Liver (tissue), 3 donors: ENCODE results near the gene GPR26.

ENCODE experiments used
- EGR1 ChIP-seq, 2 donors: IDR thresholded peaks; 2 replicates each; pipeline ENCODE4 v1.6.1; 2016 to 2018; ENCODE audit warnings: antibody characterized with exemption in 2 of 2, low read depth in 2 of 2
- FOXA1 ChIP-seq: IDR thresholded peaks from 2 replicates; pipeline ENCODE4 v1.6.1; 2016; ENCODE audit warnings: antibody characterized with exemption
- FOXA2 ChIP-seq: IDR thresholded peaks from 2 replicates; pipeline ENCODE4 v1.6.1; 2016; ENCODE audit warnings: antibody characterized with exemption
- JUND ChIP-seq, 2 donors: IDR thresholded peaks; 2 replicates each; pipeline ENCODE4 v1.6.1; 2016; ENCODE audit warnings: antibody characterized with exemption in 2 of 2
- NR2F2 ChIP-seq: IDR thresholded peaks from 2 replicates; pipeline ENCODE4 v1.6.1; 2016; ENCODE audit warnings: antibody characterized with exemption
- RAD21 ChIP-seq, 2 donors: IDR thresholded peaks; 2 replicates each; pipeline ENCODE4 v1.6.1; 2016; ENCODE audit warnings: antibody characterized with exemption in 2 of 2, mild to moderate bottlenecking in 2 of 2
- RXRA ChIP-seq, 2 donors: IDR thresholded peaks; 2 replicates each; pipeline ENCODE4 v1.6.1; 2017 to 2018; ENCODE audit warnings: antibody characterized with exemption in 2 of 2, mild to moderate bottlenecking in 1 of 2
- SP1 ChIP-seq: IDR thresholded peaks from 2 replicates; pipeline ENCODE4 v1.6.1; 2018; ENCODE audit warnings: antibody characterized with exemption, mild to moderate bottlenecking
- TAF1 ChIP-seq: conservative IDR thresholded peaks from 2 replicates; pipeline ENCODE4 v1.6.1; 2016; ENCODE audit warnings: antibody characterized with exemption, mild to moderate bottlenecking
- TF ChIP-seq, protein P1 (sequence below): fragments of 150-350 bp; IDR thresholded peaks from 2 replicates; pipeline ENCODE4 v1.5.1; 2017; ENCODE audit warnings: improper control_type of control experiment, low read depth, low read length; ENCODE audit not compliant: missing input control
- TF ChIP-seq, protein P2 (sequence below): IDR thresholded peaks from 2 replicates; pipeline ENCODE4 v1.6.1; 2016; ENCODE audit warnings: antibody characterized with exemption
- TF ChIP-seq, protein P3 (sequence below): IDR thresholded peaks from 2 replicates; pipeline ENCODE4 v1.6.1; 2016; ENCODE audit warnings: antibody characterized with exemption, mild to moderate bottlenecking
- TF ChIP-seq, protein P4 (sequence below): IDR thresholded peaks from 2 replicates; pipeline ENCODE4 v1.6.1; 2016; ENCODE audit warnings: antibody characterized with exemption
- donor health status: healthy.
- donor health status: healthy.

DNA sequence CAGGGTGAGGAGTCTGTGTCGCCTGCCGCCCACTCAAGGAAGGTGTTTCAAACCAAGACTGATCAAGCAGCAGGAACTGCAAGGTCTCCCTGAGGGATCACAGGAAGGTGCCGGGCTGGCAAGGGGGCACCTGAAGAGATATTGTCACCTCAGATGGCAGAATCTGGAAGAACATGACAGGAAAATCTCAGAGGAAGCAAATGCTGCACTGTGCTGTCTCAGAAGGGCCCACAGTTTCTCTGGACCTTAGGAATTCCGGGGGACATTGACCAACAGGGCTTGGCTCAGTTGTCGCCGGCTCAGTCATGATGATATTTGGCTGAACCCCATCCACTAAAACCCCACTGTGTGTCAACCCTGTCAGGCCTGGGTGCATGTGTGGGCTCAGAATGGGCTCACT, 31.9 kb upstream of the GPR26 start:
- TF ChIP-seq, protein P1, sequence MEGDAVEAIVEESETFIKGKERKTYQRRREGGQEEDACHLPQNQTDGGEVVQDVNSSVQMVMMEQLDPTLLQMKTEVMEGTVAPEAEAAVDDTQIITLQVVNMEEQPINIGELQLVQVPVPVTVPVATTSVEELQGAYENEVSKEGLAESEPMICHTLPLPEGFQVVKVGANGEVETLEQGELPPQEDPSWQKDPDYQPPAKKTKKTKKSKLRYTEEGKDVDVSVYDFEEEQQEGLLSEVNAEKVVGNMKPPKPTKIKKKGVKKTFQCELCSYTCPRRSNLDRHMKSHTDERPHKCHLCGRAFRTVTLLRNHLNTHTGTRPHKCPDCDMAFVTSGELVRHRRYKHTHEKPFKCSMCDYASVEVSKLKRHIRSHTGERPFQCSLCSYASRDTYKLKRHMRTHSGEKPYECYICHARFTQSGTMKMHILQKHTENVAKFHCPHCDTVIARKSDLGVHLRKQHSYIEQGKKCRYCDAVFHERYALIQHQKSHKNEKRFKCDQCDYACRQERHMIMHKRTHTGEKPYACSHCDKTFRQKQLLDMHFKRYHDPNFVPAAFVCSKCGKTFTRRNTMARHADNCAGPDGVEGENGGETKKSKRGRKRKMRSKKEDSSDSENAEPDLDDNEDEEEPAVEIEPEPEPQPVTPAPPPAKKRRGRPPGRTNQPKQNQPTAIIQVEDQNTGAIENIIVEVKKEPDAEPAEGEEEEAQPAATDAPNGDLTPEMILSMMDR = no peak
- no peak for TF ChIP-seq EGR1 (IDR thresholded peaks at IDR 0.05; ENCODE audit: low read depth in 2 of 2)
- TF ChIP-seq, protein P2, sequence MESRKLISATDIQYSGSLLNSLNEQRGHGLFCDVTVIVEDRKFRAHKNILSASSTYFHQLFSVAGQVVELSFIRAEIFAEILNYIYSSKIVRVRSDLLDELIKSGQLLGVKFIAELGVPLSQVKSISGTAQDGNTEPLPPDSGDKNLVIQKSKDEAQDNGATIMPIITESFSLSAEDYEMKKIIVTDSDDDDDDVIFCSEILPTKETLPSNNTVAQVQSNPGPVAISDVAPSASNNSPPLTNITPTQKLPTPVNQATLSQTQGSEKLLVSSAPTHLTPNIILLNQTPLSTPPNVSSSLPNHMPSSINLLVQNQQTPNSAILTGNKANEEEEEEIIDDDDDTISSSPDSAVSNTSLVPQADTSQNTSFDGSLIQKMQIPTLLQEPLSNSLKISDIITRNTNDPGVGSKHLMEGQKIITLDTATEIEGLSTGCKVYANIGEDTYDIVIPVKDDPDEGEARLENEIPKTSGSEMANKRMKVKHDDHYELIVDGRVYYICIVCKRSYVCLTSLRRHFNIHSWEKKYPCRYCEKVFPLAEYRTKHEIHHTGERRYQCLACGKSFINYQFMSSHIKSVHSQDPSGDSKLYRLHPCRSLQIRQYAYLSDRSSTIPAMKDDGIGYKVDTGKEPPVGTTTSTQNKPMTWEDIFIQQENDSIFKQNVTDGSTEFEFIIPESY = no peak
- TF ChIP-seq RAD21 (IDR thresholded peaks at IDR 0.05) = no peak
- no peak for TF ChIP-seq RXRA (IDR thresholded peaks at IDR 0.05)
- no peak for TF ChIP-seq TAF1
- TF ChIP-seq, protein P3, sequence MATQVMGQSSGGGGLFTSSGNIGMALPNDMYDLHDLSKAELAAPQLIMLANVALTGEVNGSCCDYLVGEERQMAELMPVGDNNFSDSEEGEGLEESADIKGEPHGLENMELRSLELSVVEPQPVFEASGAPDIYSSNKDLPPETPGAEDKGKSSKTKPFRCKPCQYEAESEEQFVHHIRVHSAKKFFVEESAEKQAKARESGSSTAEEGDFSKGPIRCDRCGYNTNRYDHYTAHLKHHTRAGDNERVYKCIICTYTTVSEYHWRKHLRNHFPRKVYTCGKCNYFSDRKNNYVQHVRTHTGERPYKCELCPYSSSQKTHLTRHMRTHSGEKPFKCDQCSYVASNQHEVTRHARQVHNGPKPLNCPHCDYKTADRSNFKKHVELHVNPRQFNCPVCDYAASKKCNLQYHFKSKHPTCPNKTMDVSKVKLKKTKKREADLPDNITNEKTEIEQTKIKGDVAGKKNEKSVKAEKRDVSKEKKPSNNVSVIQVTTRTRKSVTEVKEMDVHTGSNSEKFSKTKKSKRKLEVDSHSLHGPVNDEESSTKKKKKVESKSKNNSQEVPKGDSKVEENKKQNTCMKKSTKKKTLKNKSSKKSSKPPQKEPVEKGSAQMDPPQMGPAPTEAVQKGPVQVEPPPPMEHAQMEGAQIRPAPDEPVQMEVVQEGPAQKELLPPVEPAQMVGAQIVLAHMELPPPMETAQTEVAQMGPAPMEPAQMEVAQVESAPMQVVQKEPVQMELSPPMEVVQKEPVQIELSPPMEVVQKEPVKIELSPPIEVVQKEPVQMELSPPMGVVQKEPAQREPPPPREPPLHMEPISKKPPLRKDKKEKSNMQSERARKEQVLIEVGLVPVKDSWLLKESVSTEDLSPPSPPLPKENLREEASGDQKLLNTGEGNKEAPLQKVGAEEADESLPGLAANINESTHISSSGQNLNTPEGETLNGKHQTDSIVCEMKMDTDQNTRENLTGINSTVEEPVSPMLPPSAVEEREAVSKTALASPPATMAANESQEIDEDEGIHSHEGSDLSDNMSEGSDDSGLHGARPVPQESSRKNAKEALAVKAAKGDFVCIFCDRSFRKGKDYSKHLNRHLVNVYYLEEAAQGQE = no peak
- no peak for TF ChIP-seq FOXA1
- TF ChIP-seq, protein P4, sequence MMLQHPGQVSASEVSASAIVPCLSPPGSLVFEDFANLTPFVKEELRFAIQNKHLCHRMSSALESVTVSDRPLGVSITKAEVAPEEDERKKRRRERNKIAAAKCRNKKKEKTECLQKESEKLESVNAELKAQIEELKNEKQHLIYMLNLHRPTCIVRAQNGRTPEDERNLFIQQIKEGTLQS = no peak
- no peak for TF ChIP-seq JUND (IDR thresholded peaks at IDR 0.05)
- TF ChIP-seq NR2F2 = no peak
- no peak for TF ChIP-seq FOXA2
- no peak for TF ChIP-seq SP1
